ENCODE data around the gene INHBB. TPM values are rescaled to one million over a fixed set of nuclear protein-coding genes. Genes with fewer than 3 reads are reported as not detected.

The INHBB gene
- under 0.01 TPM in 1 of 2 replicates, not detected in the other for total RNA-seq

GRCh38 chr2:120346026-120346666 lies at the start of gene INHBB:
Gene INHBB (plus strand): TSS chr2:120346136. CDS start chr2:120346189, 53 bp downstream.

Other genes starting within 250 kb of the INHBB start
- gene TMEM185B, start 122.7 kb upstream of the INHBB start, total RNA-seq: 18.8 and 26.1 TPM in 2 replicates
- gene RALB, start 93.3 kb upstream of the INHBB start, total RNA-seq: 225 and 284 TPM in 2 replicates